Activated CD4-positive, CD25-positive, alpha-beta regulatory T cell treated with anti-CD3 and anti-CD28 coated beads, Interleukin-2, amount 50 U/mL, for 16 hours (primary cell): ENCODE results near the gene NAA10.

Experiments
- DNase-seq: peaks from one replicate; pipeline ENCODE4 v3.0.0-alpha.2; 2020; ENCODE audit warnings: low read depth, low spot score

NAA10 gene

GRCh38 chrX:153929576-153929975 lies 5.3 kb downstream of the NAA10 start:
- no peak for DNase-seq

- no peak for DNase-seq
Measured at GRCh38 chrX:153928846-153929245, 6.0 kb downstream of the NAA10 start.

- DNase-seq: peak; percentile 86
Measured at GRCh38 chrX:153927922-153928760, 6.7 kb downstream of the NAA10 start.

- DNase-seq: no peak
Measured at GRCh38 chrX:153927672-153927921, 7.2 kb downstream of the NAA10 start.

GRCh38 chrX:153926858-153927671 lies 7.8 kb downstream of the NAA10 start:
- peak; percentile 51 for DNase-seq

- DNase-seq: no peak
Measured at GRCh38 chrX:153926552-153926857, 8.3 kb downstream of the NAA10 start.

GRCh38 chrX:153925739-153926551 lies 8.9 kb downstream of the NAA10 start, which contains the start of gene ARHGAP4:
Gene ARHGAP4, minus strand, starts transcription at chrX:153926264. Its CDS starts 62 bp downstream, at chrX:153926202.
- DNase-seq: no peak

- no peak for DNase-seq
Measured at GRCh38 chrX:153925387-153925738, 9.5 kb downstream of the NAA10 start.

- DNase-seq: no peak
Measured at GRCh38 chrX:153924149-153924861, 10.5 kb downstream of the NAA10 start.

GRCh38 chrX:153922932-153923857 lies 11.6 kb downstream of the NAA10 start:
- no peak for DNase-seq

GRCh38 chrX:153921511-153922446 lies 13.1 kb downstream of the NAA10 start:
- no peak for DNase-seq

GRCh38 chrX:153921070-153921469 lies 13.8 kb downstream of the NAA10 start:
- no peak for DNase-seq

- no peak for DNase-seq
Measured at GRCh38 chrX:153920546-153920945, 14.3 kb downstream of the NAA10 start.

GRCh38 chrX:153919281-153919680 lies 15.6 kb downstream of the NAA10 start:
- no peak for DNase-seq

- DNase-seq: no peak
Measured at GRCh38 chrX:153917869-153918268, 17.0 kb downstream of the NAA10 start.

- DNase-seq: no peak
Measured at GRCh38 chrX:153913701-153914100, 21.1 kb downstream of the NAA10 start.

- DNase-seq: no peak
Measured at GRCh38 chrX:153913211-153913610, 21.6 kb downstream of the NAA10 start.

GRCh38 chrX:153911798-153912197 lies 23.0 kb downstream of the NAA10 start:
- no peak for DNase-seq

- DNase-seq: no peak
Measured at GRCh38 chrX:153910446-153910845, 24.4 kb downstream of the NAA10 start.

GRCh38 chrX:153909980-153910360 lies 24.9 kb downstream of the NAA10 start:
- no peak for DNase-seq
